Dermis blood vessel endothelial cell (primary cell): Measurements from ENCODE around the gene TXNDC16. TPM values are rescaled to one million over a fixed set of nuclear protein-coding genes. Genes with fewer than 3 reads are reported as not detected.
"Not testable (repeated sequence)": the region's sequence is repeated elsewhere in the genome, so short reads cannot be mapped to it uniquely, and the experiment has no call there.

ENCODE experiments used
- DNase-seq: peaks from one replicate; pipeline ENCODE4 v3.0.0; 2010
- total RNA-seq: library from RNA; depleted of rRNA; stranded (reverse); fragments of >200 nt; gene quantifications from 2 replicates; pipeline ENCODE4 v1.2.3, GENCODE V29; 2014

TXNDC16 gene, protein sequence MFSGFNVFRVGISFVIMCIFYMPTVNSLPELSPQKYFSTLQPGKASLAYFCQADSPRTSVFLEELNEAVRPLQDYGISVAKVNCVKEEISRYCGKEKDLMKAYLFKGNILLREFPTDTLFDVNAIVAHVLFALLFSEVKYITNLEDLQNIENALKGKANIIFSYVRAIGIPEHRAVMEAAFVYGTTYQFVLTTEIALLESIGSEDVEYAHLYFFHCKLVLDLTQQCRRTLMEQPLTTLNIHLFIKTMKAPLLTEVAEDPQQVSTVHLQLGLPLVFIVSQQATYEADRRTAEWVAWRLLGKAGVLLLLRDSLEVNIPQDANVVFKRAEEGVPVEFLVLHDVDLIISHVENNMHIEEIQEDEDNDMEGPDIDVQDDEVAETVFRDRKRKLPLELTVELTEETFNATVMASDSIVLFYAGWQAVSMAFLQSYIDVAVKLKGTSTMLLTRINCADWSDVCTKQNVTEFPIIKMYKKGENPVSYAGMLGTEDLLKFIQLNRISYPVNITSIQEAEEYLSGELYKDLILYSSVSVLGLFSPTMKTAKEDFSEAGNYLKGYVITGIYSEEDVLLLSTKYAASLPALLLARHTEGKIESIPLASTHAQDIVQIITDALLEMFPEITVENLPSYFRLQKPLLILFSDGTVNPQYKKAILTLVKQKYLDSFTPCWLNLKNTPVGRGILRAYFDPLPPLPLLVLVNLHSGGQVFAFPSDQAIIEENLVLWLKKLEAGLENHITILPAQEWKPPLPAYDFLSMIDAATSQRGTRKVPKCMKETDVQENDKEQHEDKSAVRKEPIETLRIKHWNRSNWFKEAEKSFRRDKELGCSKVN
- total RNA-seq, result 3.4 and 4.7 TPM in 2 replicates

DNA sequence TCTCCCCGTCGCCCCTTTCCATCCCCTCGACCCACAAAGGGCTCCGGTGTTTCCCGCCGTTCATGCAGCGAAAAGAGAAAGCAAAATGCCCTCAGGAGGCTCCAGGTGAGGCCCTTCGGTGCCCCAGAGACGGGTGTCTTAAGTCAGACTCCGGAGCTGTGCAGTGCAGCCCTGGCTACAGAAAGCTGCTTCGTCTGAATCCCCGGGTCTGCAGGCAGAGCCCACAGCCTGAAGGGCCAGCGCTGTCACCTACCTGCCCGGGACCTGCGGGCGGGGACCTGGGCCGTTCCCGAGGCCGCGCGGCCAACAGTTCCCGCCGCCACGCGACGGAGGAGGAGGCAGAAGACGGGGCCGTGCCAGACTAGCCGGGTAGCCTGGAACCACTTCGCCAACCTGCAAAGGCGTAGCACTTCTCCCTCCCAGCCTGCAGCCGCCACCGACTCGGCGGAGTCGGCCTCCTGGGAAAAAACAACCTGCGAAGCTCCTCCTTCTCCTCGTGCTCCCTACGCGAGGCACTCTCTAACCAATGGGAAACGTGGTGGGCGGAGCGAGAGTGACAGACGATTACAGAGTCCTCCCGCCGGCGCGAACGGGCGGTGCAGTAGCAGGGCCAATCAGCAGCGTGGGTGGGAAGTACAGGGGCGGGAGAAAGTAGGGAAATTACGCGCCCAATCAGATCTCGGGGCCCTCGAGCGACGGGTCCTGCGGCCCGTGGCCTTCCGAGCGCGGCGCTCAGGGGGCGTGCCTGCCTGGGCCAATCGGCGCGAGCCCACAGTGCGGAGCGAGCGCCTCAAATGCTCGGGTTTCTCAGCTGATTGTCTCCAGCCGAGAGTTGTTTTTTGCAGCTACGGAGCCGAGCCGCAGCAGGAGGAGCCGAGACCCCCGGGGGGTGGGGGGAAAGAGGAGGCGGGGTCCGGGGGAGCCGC is at the start of gene TXNDC16, which contains the start of gene GPR137C:
TXNDC16 (minus strand) TSS at position 443 of the 926 bp plus-strand sequence. CDS start 8,948 bp downstream, outside the sequence.
GPR137C (plus strand) TSS at position 774 of the 926 bp plus-strand sequence. CDS start 312 bp downstream, outside the sequence.
- DNase-seq, result peak; percentile 100

DNA sequence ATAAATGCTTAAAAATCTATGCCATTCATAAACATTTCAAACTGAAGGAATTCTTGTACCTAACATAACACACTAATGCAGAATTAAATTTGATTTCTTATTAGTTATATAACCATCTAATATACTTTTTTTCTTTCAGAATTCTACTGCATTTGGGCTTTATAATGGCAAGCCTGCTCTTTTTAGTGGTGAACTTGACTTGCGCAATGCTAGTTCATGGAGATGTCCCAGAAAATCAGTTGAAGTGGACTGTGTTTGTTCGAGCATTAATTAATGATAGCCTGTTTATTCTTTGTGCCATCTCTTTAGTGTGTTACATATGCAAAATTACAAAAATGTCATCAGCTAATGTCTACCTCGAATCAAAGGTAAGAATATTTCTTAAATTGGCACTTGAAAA is 47.7 kb upstream of the TXNDC16 start:
- no peak for DNase-seq

DNA sequence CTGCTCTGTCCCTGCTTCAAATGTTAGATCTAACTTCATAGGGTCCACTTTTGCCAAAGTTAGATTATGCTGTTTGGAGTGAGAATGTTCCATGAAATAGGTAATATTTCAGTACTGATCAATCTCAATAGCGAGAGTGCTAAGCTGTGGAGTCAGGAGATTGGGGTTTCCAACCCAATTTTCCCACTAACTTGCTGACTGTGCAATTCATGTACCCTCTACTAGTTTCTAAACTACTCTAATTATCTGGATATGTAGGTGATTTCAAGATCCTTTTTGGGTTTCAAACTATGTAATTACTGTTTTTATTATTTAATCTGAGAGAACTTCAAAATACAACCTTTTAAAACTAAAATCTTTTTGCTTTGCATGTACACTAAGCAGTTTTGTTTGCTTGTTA is 46.3 kb upstream of the TXNDC16 start:
- no peak for DNase-seq

DNA sequence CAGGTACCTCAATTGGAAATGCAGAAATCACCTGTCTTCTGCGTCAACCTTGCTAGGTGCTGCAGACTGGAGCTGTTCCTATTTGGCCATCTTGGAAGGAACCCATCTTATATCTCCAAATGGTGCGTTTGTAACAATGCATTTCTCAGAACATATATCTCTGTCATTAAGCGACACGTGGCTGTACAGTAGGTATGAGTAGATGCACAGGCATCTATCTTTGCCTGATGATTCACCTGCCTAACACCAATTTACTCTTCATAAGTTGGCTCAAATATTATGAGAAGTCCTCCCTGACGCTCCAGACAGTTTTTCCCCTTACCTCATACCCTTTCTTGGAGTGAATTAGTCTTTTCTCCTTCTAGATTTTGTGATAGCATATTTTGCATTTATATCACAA is 44.6 kb upstream of the TXNDC16 start:
- no peak for DNase-seq

DNA sequence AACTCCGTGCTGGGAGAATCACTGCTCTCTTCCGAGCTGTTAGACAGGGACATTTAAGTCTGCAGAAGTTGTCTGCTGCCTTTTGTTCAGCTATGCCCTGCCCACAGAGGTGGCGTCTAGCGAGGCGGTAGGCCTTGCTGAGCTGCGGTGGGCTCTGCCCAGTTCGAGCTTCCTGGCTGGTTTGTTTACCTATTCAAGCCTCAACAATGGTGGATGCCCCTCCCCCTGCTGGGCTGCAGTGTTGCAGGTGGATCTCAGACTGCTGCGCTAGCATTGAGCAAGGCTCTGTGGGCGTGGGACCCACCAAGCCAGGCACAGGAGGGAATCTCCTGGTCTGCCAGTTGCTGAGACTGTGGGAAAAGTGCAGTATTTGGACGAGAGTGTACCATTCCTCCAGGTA is 44.0 kb upstream of the TXNDC16 start:
- DNase-seq, result no peak

DNA sequence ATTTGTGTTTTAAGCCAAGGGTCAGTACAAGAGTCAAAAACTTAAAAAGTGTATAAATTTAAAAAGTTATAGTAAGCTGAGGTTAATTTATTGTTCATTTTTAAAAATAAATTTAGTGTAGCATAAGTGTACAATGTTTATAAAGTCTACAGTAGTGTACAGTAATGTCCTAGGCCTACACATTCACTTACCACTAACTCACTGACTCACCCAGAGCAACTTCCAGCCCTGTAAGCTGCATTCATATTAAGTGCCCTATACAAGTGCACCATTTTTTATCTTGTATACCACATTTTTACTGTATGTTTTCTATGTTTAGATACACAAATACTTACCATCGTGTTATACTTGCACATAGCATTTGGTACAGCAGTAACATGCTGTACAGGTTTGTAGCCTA is 38.0 kb upstream of the TXNDC16 start:
- no peak for DNase-seq

DNA sequence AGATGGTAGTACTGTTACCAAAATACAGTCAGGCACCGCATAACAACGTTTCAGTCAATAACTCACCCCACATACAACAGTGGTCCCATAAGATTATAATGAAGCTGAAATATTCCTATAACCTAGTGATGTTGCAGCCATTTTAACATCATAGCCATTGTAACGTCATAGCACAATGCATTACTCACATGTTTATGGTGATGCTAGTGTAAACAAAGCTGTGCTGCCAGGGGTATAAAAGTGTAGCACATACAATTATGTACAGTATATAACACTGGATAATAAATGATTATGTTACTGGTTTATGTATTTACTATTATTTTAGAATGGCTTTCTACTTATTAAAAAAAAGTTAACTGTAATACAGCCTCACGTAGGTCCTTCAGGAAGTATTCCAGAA is 37.3 kb upstream of the TXNDC16 start:
- no peak for DNase-seq

DNA sequence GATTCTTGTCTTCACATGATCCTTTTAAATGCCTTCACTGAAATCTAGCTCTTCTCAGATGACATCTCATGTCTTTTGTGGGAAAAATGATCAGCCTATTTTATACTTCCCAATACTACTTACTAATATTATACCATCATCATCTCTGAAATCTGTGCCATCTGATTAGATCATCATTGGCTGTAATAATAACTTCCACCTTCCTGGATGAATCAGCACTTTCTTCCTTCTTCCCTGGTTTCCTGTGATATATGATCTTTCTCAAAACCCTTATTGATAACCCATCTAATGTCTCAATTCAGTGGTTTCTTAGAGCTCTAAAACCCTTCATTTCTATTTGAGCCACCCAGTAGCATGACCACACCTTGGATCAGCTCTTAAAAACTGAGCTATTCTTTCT is 31.2 kb upstream of the TXNDC16 start:
- DNase-seq, result peak; percentile 10

DNA sequence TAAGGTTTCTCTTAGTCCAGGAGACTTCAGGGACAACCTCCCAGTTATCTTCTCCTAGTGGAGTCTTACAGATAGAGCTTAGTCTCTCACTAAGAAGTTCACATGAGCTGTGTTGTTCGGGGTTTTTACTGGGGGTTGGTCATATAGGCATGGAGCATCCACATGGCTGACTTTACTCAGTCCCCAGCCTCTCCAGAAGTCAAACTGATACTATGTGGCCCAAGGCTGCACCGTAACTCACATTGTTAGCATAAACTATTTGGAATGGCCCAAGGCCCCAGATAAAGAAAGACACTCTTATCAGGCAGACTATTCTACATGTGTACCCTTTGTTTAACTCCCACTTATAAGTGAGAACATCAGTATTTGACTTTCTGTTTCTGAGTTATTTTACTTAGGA is 23.6 kb upstream of the TXNDC16 start:
- no peak for DNase-seq

DNA sequence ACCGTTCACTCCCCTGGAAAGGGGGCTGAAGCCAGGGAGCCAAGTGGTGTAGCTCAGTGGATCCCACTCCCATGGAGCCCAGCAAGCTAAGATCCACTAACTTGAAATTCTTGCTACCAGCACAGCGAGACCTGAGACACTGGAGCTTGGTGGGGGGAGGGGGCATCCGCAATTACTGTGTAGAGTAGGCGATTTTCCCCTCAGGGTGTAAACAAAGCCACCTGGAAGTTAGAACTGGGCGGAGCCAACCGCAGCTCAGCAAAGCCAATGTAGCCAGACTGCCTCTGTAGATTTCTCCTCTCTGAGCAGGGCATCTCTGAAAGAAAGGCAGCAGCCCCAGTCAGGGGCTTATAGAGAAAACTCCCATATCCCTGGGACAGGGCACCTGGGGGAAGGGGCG is 16.1 kb upstream of the TXNDC16 start:
- DNase-seq, result not testable (repeated sequence)

DNA sequence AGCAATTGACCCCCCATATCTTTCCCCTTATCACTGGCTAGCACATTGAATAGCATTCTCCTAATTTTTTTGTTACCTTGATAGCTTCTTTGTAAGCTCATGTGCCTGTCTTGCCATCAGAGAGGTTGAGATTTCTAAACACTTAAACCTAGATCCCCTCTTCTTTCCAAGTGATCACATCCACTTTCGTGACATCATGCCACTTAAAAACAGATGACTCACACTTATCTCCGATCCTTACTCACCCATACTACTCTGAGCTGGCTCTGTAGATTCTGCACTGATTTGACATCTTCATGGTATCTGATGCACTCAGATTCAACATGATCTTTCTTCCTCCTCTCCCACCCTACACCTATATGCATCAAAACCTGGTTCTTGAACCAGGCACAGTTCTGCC is 10.8 kb upstream of the TXNDC16 start:
- peak; percentile 37 for DNase-seq

DNA sequence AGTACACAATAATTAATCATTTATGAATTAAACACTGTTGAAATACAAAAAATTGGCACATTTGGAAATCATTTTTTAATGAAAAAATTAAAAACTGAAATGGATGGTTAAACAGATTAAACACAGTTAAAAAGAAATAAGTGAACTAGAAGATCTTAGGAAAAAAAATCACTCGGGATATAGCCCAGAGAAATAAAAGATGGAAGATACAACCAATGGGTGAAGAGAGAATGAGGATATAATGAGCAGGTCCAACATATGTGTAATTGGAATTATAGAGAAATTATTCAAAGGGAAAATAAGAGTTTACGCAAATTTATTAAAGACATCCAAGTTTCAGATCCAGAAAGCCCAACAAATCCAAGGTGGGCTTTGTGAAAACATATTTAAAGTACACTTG is 6.4 kb upstream of the TXNDC16 start:
- no peak for DNase-seq

DNA sequence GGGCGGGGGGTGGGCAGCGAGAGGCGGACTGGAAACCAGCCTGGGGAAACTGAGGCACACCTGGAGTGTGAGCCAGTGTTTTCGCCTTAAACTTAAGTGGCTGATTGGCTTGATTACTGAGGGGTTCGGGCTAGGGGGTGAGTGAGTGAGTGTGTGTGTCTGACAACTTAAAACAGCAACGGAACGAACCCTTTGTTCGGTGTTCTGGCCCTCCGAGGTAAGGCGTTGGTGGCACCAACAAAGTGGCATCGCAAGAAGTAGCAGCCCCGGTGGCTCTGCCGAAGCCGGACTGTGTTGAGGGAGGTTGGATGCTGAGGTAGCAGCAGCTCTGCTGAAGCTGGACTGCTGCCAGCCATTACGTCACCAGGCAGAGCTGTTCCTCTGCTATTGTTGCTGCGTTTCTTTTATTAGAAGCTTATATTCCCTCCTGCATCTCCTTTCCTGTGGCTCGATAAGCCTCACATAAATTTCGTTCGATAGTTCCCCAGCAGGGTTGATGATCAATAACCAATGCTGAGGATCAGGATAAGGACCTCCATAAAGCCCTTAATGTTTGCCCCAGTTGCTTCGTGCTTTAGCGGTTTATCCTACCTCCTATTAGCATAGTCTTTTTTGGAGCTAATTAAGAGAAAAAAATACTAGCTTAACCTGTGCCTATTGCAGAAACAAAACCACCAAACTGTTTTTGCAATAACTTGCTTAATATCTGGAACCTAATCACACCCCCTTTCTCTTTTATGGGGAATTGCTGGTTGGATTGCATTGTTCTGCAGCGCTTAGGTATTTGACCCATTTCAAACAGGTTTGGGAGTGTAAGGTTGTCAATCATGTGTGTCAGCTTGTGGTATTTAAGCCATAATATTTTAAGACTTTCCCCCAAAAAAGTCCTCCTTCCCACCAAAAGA is 1.6 kb upstream of the TXNDC16 start:
- DNase-seq, result peak; percentile 94

DNA sequence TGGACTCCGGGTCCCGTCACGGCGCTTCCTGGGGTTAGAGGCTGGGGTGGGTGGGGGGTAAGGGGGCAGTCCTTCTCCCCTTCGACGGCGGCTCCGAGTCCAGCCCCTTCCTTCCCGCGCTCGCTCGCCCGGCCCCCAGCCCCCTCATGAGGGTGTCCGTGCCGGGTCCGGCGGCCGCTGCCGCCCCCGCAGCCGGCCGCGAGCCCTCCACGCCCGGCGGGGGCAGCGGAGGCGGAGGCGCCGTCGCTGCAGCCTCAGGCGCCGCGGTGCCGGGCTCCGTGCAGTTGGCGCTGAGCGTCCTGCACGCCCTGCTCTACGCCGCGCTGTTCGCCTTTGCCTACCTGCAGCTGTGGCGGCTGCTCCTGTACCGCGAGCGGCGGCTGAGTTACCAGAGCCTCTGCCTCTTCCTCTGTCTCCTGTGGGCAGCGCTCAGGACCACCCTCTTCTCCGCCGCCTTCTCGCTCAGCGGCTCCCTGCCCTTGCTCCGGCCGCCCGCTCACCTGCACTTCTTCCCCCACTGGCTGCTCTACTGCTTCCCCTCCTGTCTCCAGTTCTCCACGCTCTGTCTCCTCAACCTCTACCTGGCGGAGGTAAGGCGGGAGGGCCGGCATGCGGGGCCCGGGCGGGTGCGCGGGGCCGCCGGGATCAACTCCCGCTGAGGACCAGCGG is 831 bp upstream of the TXNDC16 start:
- DNase-seq, result peak; percentile 37

DNA sequence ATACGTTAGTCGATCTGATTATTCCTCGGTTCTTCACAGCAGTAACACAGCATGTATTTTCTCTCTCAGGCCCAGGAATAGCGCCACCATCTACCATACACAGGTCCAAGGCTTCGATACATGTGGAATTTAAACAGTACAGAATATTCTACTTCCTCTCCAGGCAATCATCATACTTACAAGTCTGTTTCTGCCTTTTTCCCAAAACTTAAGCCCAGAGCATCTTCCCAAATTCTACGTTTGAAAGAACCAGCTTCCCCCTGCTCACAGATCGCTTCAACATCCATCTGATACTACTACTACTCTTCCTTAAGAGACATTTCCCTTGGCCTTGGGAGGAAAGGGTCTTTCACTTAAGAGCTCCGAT is 626 bp downstream of the TXNDC16 start:
- peak; percentile 63 for DNase-seq

DNA sequence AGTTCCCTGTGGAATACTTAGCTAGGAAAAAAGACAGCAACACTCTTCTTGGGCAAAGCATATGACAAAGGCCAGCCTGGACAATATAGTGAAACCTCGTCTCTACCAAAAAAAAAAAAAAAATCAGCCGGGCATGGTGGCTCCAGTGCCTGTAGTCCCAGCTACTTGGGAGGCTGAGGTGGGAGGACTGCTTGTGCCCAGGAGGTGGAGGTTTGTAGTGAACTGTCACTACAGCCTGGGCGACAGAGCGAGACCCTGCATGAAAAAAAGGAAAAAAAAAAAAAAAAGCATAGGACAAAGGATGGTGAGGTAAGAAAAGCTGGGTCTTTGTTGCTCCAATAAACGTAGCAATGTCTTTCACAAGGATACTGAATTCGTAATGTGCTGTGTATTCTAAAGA is 1.1 kb downstream of the TXNDC16 start:
- no peak for DNase-seq

DNA sequence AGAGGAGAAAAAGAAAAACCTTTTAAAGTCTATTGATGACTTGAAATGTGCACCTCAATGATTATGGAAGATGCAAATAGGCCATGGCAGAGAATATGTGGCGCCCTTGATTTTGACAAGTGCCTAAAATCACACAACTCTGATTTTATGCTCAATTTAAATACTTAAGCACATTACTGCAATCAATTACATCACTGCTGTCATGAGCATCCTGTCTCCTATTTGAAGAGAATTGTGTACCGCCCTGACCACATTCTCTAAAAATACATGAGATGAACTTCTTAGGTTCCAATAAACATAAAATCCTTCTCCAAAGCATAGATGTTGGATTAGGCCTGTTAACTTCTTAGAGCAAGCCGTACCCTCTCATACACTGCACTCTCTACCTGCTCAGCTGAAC is 1.6 kb downstream of the TXNDC16 start:
- no peak for DNase-seq

DNA sequence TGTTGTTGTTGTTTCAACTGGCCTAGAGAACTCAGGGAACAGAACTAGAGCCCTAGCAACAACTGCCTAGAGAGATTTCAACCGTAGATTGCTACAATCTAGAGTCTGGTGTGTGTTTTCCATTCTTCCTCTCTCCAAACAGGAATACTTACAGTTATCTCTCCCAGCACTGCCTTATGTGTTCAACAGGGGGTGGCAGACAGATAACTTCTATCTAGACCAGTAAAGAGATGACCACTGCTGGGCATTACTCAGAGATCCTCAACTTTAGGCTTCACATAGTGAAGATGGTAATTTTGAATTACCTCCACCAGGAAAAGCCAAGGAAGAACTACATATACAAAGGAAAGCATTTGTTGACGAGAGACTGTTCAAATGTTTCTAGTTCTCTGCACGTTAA is 4.8 kb downstream of the TXNDC16 start:
- no peak for DNase-seq

DNA sequence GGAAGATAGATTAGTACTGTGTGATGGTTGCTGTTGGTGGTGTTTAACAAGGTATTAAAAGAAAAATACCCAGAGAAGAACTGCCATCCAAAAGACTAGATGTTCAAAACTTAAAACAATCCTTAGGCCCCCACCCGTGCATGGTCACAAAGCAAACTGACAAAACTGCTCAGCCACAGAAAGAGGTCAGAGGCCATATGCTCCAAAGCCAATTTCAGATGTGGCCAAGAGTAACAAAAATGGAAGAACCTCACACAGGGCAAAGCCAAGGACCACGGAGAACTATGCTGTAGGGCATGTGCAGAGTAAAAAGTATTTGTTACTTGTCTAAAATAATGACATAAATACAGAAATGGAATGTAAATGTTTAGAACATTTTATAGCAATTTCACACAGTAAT is 5.3 kb downstream of the TXNDC16 start:
- DNase-seq, result no peak

DNA sequence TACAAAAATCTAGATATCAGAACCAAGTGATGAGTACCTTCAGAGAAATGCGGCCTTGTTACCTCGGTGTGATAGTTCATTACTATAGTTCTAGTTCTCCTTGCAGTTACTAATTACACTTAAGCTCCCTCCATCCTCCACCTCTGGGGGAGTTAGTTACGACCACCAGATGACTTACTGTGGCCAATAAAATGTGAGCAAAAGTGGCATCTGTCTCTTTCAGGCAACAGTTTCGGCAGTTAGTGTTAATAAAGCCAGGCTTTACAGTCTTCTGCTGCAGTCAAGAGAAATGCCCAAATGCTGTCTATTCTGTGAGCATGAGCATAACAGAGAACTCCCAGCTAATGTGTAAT is 6.0 kb downstream of the TXNDC16 start:
- DNase-seq, result no peak
